Nucleus accumbens (tissue), 56 donors: ENCODE data around the gene CRK.
A peak's percentile ranks its signal among the peaks of the same experiment; 100 is the strongest.

ENCODE experiments used
- DNase-seq, 56 donors: peaks; one replicate each; lab custom pipeline; 2025; lab: John Stamatoyannopoulos, UW

Gene CRK

DNA sequence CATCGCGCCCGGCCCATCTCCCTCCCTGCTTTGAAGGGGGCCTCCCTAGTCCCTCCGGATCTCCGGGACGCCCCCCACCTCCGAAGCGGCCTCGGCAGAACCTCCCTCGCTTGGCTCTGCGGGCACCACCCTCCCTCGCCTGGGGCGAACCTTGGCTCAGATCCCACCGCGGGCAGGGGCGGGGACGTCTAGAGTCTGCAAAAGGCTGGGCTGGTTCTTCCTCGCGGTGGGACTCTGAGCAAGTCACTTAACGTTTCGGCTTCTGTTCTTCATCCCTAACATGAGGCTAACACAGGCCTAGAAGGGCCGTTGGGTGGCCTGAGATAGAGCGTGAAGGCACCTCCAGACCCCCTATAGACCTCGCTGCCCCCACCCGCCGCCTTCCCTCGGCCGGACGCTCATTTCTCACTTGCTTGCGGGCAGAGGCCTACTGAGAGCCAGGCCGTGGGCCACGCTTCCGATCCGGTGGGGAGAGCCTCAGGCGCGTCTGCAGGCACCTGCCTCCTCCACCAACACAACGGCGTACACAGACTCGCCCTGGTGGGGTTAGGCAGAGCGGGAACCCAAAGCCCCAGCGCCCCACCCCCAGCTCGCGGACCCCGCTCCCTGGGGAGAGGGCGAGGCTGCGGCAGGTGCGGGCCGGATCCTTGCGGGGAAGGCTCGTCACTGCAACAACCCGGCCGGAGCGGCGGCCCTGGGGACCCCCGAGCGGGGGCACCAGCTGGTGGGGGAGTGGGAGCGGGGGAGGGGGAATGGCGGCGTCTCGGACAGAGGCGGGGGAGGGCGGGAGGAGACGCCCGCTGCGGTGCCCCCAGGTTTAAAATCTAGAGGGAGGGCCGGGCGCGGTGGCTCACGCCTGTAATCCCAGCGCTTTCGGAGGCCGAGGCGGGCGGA, 31.0 kb upstream of the CRK start:
- peak in 10 of 56 donors; percentile 3 to 42 (median 20) for DNase-seq

DNA sequence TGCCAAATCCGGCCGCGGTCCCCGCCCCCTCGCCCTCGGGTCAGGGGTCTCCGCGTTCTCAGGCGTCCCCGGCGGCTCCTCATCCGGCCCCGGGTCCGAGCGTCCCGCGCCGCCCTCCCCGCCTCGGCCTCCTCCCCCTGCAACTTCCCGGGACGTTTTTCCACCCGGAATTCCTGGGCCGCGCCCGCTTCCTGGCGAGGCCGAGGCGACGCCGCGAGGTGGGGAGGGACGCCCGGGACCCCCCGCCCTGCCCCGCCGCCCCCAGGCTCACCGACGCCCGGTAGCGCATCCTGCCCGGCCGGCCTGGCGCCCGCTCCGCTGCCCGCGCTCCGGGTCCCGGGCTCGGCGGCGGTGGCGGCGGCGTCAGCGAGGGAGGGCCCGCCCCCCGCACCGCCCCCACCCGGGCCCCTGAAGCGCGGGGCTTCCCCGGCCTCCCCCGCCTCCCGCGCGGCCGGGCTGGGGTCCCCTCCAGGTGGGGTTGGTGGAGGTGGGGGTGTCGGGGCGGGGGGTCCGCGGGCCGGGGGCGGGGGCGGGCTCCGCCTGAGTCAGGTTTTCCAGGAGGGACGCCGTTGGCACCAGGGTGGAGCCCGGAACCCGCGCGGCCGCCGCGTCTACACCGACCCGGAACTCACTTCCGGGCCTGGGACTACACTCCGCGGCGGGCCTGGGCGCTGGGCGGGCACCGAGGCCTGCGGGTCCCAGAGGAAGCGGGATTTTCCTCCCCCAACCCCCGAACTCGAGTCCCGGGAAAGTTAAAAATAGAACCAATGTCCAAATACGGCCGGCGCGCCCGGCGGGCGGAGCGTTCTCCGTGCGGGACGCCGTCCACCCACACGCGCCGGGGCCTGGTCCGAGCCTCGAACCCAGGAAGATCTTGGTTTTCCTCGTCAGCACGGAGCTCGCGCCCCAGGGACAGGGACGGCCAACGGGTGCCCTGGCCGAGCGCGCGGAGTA, 29.7 kb upstream of the CRK start:
- peak in 5 of 56 donors; percentile 7 to 39 (median 22) for DNase-seq

DNA sequence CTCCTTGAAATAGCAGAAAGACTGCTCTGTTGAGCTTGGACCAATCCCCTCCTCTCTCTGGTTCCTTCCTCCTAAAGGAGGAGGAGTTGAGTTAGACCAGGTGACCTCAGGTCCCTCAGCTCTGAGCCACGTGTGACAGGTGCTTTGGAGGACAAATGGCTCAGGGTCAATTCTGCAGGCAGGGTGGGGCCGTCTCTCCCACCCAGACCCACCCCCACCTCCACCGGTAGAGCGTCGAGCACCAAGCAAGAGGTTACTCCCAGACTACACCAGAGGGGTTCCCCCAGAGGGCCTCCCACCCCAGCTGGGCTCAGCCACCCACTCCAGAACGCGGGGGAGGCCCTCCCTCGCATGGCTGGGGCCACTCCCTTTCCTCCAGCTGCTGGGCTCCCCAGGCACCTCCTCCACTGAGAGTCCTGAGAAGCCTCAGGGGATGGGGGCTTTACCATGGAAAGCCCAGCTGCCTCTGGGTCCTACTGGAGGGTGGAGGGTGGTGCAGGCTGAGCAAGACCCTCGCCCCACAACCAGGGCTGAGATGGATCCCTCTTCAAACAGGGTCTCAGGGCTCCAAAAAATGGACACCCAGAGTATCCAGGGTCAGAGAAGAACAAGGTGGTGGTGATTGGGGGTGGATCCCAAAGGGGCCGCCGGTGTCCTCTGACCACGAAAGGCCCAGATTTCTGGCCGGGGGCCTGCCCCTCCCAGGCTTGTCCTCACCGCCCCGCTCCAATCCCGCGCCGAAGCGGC, 28.8 kb upstream of the CRK start:
- DNase-seq: no peak

DNA sequence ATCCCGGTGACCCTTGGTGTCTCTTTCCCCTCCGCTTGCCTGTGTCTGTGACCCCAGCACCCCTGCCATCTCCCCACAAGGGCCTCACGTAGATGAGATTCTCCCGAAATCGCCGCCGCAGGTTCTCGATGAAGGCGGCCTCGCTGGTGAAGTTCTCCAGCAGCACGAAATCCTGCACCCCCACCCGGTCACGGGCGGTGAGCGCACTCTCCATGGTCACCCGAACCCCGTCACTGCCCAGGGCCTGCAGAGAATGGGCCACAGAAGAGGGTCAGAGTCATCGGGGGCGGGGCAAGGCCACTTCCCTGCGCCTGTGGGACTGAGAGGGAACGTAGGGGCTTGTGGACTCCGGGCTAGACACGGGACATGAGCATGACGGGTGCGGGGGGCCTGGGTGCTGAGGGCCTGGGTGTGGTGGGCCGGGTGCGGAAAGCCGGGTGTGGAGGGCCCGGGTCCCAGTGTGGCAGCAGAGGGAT, 28.1 kb upstream of the CRK start:
- DNase-seq: no peak

DNA sequence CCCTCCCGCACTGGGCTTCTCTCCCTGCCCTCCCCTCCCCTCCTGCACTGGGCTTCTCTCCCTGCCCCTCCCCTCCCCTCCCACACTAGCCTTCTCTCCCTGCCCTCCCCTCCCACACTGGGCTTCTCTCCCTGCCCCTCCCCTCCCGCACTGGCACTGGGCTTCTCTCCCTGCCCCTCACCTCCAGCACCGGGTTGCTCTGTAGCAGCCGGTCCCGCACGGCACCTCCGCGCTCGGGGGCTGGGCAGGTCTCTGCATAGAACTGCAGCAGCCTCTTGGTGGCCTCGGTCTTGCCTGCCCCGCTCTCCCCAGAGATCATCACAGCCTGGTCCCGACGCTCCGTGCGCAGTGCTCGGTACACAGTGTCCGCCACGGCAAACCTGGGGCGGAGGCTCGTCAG, 26.6 kb upstream of the CRK start:
- peak in 3 of 56 donors; percentile 26 to 38 (median 29) for DNase-seq

DNA sequence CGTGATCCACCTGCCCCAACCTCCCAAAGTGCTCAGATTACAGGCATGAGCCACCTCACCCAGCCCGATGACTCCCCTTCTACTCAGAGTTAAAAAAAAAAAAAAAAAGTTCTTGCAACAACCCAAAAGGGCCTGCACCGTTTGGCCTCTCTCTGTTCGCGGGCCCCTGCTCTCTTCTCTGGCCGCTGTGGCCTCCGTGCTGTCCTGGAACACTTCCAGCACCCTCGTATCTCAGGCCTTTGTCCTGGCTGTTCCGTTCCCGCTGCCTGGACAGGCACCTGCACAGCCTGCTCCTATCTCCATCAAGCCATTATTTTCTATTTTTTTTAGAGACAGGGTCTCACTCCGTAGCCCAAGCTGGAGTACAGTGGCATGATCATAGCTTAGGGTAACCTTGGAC, 25.7 kb upstream of the CRK start:
- DNase-seq: no peak

DNA sequence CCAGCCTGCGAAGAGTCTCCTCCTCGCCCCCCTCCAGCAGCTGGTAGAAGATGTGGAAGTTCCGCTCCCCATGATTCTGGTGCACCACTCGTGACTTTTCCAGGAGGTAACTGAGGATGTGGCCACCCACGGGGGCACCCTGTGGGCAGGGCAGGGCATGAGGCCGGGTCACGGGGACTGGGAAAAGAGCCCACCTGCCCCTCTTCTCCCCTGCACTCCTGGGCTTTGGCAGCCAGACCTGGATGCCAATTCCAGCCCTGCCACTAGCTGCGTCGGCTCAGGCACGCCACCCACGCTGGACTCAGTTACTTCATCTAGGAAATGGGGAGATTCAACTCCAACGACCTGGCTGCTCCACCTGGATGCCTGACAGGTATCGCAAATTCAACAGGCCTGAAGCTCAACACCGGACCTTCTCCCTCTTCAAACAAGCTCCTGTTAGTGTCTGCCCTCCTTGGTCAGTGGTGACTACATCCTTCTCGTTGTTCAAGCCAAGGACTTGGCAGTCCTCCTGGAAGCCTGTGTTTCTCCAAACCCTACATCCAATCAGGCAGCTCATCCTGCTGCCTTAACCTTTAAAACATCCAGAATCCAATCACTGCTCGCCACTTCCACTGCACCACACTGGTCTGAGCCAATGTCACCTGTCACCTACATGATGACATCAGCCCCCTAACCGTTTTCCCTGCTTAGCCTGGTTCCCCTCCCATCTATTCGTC, 24.9 kb upstream of the CRK start:
- no peak for DNase-seq

DNA sequence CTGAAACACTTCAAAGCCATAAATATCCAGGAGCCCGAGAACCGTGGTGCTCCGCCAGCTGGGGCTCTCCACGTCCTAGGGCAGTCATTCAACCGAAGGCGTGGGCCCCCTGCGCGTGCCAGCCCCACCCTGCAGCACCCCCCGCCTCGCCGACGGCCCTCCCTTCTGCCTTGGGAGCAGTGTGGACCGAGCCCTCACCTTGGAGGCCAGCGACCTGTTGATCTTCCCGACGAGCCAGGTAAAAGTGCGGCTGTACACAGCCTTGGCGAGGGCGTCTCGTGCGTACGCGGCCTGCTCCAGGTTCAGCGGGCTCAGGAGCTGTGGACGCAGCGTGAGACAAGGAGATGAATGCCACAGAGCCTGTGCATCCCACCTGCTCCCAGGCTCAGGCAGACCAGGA, 22.4 kb upstream of the CRK start:
- DNase-seq: no peak

DNA sequence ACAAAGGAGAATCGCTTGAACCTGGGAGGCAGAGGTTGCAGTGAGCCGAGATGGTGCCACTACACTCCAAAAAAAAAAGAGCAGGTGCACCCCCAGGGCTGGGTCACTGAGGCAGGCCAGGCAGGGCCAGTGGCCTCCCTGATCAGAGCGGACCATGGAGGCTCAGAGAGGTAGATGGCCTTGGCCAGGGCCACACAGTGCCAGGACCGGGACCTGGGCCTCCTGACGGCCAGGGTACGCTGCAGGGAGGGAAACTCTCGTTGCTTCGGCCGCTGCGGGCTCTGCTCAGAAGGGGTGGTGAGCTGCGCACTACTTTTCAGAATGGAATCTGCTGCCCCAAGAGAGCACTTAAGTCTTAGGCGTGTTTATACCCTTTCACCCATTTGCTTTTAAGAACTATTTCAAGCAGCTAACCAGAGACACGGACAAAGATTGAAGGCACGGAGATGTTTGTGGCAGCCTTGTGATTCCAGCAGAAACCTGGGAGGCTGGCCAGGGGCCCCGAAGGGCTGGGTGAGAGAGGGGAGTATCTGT, 19.4 kb upstream of the CRK start:
- DNase-seq: no peak

DNA sequence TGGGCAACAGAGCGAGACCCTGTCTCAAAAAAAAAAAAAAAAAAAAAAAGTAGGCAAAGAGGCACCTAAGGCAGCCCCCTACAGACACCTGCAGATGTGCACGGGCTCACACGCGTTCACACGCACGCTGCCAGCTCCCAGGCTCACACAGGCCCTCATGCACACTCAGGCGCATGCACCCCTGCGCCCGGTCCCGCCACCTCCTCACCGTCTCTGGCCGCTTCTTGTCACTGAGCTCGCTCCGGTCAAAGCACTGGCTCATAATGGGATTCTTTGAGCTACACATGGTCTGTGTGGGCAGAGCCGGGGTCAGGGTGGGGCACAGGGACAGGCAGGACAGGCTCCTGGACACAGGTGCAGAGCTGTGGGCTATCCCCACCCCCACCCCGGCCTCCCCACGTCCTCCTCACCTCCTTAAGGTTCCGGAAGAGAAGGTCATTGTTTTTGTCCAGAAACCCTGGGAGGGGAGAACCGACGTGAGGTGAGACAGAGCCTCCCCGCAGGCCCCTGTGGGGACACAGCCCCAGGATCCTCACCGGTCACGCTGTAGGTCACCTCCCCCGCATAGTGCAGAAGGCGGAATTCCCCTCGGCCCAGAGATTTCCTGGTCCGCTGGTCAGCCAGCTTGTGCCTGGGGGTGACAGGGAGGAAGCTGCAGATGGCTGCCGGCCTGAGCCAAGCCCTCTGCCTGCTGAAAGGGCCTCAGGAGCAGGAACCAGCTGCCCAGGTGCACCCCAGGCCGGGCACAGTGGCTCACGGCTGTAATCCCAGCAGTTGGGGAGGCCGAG, 18.6 kb upstream of the CRK start:
- no peak for DNase-seq

DNA sequence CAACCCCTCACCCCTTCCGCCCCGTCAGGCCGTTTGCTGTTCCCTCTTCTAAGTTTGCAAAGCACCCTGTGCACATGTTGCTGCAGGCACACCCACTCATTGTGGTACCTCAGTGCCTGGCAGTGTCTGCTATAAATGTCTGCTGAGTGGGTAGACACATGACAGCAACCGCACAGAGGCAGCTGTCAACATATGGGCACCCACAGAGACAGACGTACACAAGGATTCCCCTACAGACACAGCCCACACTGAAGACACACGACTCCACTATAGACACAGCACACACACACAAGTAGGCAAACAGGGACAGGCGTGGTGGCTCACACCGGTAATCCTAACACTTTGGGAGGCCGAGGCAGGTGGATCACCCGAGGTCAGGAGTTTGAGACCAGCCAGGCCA, 17.8 kb upstream of the CRK start:
- DNase-seq: peak in 16 of 56 donors; percentile 9 to 62 (median 30)

DNA sequence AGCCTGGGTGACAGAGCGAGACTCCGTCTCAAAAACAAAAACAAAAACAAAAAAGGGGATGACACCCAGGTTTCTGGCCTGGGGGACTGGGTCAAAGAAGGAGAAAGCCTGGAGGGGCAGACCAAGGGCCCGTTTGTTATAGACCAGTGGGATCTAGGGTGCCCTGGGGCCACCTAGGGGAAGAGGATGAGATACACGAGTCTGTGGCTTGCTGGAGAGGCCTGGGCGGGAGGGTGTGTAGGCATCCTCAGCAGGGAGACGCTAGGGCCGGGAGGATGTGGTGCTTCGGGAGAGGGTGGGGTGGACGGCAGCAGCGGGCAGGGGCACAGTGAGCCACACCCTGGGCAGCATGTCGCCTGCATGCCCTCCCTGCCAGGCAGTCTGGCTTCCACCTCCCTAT, 17.1 kb upstream of the CRK start:
- no peak for DNase-seq

DNA sequence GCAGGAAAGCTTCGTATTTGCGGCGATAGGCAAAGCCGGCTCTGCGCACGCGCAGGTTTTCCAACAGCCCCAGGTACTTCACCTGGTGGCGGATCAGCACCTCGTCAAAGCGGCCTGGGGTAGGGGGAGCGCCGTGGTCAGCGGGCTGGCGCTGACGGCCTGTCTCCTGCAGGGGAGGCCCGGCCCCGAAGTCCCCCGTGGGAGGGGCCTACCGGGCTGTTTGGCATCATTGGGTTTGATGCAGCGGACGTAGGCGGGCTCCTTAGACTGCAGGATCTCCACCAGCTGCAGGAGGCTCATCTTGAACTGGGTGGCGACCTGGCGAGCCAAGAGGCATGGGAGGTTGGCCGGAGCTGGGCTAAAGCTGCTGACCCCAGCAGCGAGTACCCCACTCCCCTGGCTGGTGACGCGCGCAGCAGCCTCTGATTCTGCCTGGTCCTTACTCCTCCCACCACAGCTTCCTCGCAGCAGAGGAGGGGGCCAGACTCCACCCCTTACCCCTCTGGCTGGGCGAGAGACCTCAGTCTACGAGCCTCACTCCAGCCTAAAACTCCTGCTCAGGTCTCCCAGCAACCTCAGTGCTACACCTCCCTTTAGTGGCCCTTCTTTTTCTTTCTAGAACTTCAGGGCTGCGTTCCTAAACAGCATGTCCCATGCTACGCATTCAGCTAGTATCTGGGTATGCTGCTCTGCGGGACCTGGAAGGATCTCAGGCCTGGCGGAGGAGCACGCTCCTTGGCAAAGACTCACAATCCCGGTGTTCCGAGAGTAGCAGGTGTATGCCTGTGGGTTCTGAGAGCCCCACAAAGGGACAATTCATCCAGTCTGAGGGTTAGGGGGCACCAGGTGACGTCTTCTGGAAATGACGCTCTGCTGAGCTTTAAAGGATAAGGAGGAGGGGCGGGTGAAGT, 16.1 kb upstream of the CRK start:
- no peak for DNase-seq

DNA sequence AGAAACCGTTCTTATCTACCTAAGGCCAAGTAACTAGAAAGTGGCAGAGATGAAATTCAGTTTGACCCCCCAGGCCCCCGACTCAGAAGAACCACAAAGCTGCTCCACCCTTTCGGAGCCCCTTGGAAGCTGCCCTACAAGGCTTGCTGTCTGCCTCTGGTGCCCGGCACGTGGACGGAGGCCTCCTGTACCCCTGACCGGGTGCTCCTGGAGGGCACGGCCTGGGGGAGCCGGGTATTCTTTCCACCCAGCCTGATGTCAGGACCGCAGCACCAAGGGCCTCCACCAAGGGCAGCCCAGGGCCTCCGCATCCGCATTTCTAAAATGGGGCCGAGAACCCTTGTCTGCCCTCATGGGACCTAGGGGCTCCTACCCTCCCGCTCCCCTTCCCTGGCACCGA, 15.5 kb upstream of the CRK start:
- no peak for DNase-seq

DNA sequence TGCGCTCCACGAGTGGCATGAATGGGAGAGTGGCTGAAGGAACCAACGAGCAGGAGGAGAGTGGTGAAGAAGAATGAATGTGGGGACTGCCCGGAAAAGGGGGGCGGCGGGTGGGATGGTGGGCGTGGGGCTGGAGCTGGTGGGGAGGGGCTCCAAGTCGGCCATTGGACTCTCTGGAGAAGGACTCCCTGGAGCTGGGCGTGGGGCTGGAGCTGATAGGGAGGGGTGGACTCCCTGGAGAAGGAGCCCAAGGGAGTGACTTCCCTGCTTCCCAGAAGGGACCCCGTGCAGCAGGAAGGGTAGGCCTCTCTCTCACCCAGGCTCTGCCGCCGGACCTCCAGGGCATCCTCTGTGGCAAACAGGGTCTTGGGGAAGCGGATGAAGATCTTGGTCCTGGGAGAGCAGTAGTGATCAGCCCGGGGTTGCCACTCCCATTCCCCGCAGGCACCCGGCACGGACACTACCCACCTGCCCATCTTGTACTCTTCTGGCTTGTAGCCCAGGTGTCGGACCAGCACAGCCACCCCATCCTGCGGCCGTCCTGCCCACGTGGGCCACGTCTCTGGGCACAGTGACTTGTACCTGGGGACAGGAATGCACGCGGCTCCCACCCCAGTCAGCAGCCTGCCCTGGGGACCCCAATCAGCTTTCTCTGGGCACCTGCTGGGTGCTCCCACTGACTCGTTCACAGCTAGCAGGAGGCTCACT, 14.9 kb upstream of the CRK start:
- DNase-seq: no peak

DNA sequence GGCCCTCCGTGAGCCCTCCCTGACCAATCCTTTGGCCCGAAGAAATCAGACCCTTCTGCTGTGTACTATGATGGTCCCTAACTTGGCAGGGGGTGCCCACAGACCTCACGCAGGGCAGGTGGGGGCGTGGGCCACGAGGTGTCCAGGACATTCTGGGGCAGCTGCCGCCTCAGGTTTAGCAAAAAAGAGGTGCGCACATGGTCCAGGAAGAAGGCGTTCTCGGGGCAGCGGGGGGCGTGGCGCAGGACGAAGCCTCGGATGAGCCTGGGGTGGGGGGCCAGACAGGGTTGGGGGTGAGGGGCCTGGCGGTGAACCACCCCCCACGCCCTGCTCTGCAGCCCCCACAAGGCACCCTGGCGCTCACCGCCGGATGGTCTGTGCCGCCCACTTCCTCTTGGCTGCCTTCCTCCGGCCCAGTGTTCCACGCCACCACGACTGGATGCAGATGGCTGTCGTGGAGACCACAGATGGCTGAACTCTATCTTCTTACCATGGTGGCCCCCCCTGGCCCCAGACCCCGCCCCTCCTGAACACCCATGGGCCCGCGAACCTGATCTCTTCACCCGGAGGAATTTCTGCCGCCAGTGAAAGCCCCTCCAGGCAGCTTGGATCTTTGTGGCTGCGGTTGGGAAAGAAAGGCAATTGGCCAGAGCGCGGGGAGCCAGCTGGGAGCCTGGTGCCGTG, 14.2 kb upstream of the CRK start:
- DNase-seq: no peak
